Stimulated activated CD8-positive, alpha-beta memory T cell treated with anti-CD3 and anti-CD28 coated beads, Interleukin-12 subunit alpha, Interleukin-12 subunit beta, amount 100 ng/mL, for 24 hours (primary cell): ENCODE results near the gene TMIGD3.

Experiments used
- DNase-seq: peaks from one replicate; pipeline ENCODE4 v3.0.0-alpha.2; 2020; ENCODE audit errors: extremely low read depth

Gene TMIGD3

DNA sequence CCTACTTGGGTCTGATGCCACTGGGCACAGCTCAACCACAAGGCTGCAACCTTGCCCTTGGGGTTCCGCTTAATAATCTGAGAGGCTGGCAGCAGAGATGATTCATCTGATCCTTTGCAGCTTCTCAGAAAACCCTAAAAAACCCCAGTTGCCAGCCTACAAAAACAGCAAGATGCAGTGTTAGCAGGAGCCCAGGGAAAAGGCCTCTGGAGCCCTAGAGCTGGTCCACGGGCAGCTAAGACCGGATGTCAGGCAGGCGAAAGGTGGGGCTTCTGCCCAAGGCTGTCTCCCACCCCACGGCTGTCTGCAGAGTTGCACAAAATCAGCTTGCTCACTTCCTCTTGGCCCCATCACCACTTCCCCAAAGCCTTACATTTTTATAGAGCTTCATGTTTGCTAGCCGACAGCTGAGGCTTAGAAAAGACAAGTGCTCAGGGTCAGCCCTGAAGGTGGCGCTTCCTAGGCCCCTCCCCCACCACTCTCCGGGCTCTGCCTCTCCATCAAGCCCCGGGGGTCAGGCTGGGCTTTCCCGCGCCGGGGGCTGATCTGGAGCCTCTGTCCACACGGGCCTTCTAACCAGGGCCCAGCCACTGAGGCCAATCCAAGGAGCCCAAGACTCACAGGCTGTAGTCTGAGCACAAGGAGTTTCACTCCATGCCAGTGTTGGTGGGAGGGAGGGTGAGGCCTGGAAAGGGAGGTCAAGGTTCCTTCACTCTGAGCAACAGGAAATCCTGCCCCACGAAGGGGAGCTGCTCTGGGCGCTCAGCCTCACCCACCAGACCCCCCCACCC, 4.2 kb upstream of the TMIGD3 start:
- peak; percentile 16 for DNase-seq

- no peak for DNase-seq
Observed at GRCh38 chr1:111506561-111506960, 3.1 kb upstream of the TMIGD3 start.

DNA sequence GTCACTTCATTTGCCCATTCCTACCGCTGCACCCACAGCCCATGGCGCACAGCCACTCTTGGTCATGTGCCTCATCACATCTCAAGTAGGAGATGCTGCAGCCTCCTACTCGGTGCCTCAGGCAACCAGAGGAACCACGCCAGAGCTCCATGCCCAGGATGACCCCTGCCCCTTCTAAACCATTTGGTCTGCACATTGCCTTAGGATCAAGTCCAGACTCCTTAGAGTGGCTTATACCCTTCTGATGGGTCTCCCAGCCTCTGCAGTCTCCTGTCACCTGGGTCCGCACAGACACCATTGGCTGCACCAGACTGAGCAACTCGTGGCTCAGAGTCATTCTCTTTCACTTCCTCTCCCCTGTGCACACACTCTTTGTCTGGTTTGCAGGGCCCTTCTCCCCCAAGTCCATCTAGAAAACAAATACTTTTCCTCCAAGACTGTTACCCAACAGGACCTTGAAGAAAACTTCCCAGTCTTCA, 2.2 kb upstream of the TMIGD3 start:
- DNase-seq, result no peak

DNA sequence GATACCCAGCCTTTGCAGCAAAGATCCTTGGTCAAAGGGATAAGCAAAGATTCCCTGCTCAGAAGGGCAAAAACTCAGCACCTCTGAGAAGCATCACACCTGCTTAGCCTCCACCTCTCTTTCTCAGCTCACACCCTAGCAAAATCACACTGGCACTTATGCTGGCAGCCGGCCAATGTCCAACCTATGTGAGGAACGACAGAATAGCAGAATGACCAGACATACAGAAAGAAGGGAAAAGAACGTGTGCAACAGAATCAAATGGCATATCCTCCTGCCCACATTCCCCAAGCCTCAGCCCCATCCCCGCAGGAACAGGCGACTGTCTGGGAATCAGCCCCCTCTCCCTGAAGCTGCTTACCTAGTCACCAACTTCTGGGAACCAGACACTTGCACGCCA, 664 bp upstream of the TMIGD3 start:
- DNase-seq, result no peak

DNA sequence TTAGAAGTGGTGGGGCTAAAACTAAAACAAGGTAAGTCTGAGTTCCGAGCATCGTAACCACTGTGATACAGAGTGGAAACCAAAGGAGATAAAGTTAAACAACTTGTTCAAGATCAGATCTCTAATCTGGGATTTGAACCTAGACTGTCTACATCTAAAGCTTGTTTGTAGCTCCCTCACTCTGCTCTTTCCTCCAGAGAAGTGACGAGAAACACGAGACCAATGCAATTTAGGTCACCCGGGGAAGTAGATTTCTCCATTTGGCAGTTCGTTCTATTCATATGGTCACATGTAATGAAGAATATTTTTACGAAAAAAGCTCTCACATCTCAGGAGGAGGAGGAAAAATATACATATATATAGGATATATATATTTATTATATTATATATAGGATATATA, 1.8 kb downstream of the TMIGD3 start:
- no peak for DNase-seq

DNA sequence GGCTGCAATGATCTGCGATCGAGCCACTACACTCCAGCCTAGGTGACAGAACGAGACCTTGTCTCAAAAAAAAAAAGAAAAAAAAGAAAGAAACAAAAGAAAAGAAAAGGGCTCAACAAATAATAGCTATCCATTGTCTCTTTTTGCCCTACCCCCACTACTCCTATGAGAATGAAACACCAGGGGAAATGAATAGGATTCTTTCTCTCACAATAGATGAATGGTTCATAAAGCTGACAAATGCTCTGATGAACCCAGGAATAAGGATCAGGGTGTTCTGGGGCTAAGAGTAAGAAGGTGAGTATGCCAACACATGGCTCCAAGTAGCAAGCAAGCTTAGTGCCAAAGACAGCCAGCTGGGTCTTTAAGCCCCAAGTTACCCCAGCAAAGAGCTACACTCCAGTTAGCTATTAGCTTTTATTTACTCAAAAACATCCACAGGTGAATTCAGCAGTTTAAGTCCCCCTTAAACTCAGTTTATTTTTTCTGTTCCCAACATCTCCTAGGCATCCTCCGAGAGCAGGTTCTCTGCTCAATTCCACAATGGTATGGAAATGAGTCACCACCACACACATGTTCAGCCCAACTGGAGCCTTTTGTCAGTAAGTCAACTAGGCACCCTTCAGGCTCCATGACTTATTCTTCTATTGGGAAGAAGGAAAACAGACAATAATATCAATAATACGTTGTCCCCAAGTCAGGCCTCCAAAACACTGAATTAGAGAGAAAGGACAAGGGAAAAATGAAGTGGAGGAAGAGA, 4.2 kb downstream of the TMIGD3 start:
- no peak for DNase-seq

DNA sequence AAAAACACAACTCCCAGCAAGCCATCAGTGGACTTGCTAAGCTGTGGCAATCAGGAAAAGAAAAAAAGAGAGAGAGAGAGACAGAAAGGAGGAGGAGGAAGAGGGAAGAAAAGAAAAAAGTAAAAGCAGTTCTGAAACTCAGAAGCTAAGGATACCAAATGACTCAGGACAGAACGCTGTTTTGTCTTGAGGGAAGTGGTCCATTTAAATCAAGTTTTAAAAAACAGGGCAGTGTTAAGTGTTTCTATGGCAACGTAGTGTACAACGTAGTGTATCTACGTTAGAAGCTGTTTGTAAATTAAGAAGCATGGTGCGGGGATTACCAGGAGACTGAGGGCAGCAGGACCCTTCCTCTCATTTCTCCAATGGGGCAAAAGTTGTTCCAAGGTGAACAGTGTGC, 5.8 kb downstream of the TMIGD3 start:
- no peak for DNase-seq

DNA sequence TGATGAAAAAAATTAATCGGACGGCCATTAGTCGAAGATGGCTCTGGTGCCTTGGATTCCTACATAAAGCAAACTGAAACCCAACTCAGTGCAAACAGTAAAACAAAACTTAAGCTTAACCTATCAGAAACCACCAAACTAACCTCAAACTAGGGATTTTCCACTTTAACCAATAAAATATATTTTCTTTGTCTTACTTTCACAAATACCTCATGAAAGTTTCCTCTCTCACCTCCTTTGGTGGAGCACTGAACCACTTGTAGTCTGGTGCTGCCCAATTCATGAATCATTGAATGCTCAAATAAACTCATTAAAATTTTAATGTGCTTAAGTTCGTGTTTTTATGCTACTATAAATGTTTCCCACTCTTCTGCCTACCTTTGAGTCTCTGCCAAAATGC, 7.0 kb downstream of the TMIGD3 start:
- no peak for DNase-seq

DNA sequence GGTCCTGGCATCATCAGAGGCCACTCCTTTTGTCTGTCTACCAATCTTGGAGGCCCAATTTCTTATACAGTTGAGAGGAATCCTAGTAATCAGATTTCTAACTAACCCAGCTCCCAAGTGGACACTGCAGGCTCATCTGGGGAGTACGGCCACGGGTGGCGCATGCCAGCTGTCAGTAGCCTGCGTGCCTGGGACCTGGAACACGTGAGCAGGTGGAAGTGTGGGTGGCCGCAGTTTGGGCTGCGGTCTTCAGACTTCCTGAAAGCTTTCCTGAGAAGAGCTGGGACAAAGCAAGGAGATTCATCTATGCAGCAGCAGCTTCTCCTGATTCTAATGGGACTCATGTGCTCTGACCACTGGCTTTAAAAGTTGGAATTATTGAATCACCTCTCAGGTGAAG, 12.4 kb downstream of the TMIGD3 start:
- DNase-seq, result no peak

GRCh38 chr1:111490220-111490619, 13.2 kb downstream of the TMIGD3 start:
- no peak for DNase-seq

GRCh38 chr1:111489604-111490003, 13.8 kb downstream of the TMIGD3 start:
- no peak for DNase-seq

DNA sequence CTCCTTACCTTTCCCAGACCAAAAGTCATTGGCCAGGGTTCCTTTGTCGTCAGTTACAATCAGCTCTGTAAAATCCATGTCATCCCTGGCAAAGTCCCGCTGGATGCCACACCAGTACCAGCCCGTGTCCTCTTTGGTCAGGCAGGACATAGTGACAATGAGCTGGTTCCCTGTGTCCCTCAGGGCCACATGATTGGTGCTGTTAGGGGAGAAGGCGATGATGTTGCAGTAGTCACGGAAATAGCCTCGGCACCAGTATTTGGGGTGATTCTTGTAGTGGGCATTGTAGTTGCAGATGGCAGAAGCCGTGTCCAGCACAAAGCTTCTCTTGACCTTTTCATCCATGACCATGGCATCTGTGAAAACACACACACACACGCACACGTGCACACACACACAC, 14.8 kb downstream of the TMIGD3 start:
- no peak for DNase-seq

DNA sequence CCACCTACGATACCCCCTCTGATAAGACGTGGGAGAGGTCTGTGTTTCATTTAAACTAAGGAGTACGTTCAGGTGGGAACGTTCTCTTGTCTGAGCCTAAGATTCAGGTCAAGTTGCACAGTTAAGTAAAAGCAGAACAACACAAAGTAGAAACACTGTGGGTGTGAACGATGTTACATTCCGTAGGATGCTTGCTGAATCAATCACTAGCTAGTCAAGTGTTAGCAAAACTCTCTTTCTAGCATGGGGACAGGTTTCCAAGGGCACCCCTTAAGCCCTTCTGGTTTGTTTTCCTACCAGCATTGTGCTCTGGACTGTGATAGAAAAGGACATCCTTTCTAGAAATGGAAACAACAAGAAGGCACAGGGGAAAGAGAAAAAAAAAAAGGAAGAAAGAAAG, 16.3 kb downstream of the TMIGD3 start:
- DNase-seq, result no peak

- no peak for DNase-seq
Observed at GRCh38 chr1:111486431-111486830, 17.0 kb downstream of the TMIGD3 start.

- no peak for DNase-seq
Observed at GRCh38 chr1:111484391-111485026, 18.9 kb downstream of the TMIGD3 start.

DNA sequence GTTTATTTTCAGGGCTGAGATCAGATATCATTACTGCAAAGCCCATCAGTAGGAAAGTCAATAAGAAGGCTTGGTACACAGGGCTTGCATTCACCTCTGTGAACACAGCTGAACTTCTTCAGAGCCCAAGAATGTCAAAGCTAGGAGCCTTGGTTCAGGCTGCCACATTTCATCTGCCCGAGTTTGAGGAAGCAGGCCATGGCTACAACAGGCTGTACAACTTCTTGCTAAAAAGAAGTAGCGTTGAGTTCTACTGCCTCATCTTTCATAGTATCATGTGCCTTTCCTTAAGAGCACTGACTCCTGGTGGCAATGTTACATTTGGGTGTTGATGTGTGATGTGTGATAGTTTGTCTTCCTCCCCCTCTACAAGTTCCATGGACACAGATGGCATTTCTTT, 19.6 kb downstream of the TMIGD3 start:
- DNase-seq, result no peak

DNA sequence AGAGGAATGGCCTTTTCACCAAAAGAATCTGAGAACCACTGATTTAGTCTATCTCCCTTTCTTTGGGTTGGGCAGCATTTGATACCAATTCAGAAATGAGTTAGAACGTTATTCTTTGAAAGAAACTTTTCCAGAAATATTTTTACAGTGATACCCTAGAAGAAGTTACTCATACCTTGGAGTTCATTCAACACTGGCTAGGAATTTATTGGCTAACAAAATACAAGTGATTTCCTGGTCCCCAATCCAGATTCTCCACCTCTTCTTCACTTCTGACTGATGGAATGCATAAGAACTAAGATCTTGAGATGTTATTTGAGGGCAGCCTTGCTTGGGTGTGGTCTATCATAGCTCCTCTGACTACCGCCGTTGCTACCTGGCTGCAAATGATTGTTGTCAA, 20.3 kb downstream of the TMIGD3 start:
- no peak for DNase-seq

- no peak for DNase-seq
Observed at GRCh38 chr1:111481387-111482221, 21.8 kb downstream of the TMIGD3 start.

DNA sequence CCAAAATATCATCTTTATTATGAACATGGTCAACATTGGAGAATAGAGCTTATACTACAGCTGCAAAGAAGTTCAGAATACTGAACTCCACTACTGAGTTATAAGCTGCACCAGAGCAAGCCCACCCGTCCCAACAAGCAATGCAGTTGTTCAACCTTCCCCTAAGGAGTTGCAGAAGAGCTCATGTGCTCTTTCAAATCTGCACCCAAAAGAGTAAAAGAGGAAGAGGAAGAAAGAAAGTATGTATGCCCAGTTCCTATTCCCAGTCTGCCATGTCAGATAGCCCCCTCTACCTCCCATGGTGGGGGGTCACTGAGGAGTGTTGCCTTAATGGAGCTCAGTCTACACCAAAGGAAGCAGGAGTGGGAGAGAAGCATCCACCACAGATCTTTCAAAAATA, 22.8 kb downstream of the TMIGD3 start:
- DNase-seq, result no peak

DNA sequence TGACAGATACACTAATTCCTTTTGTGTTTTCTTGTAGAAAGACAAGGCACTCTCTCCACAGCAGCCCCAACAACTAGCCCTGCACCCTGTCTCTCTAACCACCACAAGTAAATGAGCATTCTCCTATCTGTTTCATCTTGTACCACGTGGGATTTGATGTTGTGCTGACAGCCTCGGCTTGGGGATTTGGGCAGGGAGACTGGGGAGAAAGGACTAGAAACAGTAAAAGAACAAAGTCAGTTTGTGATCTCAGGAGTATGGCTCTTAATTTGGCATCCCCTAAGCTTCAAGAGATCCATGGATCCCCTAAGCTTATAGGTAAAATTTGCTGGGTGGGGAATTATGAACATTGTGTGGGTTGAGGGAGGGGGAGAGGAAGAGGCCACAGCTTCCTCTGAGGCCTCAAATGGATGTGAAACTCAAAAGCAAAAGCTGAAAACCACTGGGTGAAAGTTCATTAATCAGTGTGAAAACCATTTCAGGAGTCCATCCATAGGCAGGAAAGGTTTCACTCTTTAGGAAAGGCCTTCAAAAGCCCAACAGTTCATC, 26.6 kb downstream of the TMIGD3 start:
- no peak for DNase-seq

DNA sequence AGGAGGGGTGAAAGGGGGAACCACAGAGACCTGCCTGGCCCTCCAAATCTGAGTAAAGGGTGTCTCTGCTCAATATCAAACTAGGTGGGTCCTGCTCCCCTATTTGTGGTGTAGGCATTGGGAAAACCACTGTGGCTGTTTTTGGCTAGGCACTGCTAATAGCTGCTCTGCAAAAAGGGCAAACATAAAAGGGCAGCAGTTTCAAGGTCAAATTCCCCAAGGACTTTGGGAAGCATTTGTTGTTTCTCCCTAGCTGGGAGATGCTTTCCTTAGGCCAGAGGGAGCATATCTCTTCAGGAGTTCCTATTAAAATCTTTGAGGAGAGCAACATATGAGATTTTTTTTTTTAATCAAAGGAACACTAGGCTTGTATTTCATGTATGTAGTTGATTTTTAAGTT, 27.2 kb downstream of the TMIGD3 start:
- no peak for DNase-seq

- no peak for DNase-seq
Observed at GRCh38 chr1:111475701-111476100, 27.7 kb downstream of the TMIGD3 start.
